Measurements from ENCODE around the gene KLHL25. TPM values are rescaled to one million over a fixed set of nuclear protein-coding genes. Genes with fewer than 3 reads are reported as not detected.

Gene KLHL25
- total and polyA plus RNA-seq, 7 donors = 3.0 to 9.0 (median 5.7) TPM

DNA sequence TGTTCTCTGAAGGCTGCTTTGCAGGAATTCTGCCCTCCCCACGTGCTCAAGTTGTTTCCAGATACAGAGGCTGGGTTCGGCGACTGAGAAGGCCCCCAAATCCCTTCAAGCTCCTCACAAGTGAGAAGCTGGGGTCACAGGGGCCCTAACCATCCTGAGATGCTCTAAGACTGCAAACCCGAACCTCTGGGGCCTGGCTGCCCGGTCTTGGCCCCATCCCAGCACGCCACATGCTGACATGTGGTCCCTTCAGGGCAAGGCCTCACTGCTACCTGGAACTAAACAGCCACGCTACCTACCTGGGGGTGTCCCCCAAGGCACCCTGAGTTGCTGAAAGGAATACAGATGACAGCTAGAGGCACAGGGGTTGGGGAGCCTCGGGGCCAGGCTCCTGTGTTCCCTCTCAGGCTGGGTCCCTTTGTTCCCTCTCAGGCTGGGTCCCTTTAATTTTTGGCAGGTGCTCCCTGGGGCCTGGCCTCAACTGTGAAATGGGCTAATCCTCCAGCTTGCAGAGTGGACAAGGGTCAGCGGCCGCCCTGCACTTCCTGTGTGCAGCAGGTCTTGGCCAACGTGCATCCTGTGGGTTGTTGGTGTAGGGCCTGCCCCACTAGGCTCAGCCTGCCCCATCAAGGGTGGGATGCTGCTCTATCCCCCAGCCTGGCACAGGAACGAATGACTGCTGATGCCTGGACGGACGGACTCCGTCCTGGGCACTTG, 32.5 kb downstream of the KLHL25 start:
- H3K36me3 ChIP-seq = peaks cover 0 to 11% (median 0%) of the 10 kb centered on the region in 4 donors
- WGBS, 2 donors = 87 to 90% methylated on average over 15 of the region's 15 CpGs

DNA sequence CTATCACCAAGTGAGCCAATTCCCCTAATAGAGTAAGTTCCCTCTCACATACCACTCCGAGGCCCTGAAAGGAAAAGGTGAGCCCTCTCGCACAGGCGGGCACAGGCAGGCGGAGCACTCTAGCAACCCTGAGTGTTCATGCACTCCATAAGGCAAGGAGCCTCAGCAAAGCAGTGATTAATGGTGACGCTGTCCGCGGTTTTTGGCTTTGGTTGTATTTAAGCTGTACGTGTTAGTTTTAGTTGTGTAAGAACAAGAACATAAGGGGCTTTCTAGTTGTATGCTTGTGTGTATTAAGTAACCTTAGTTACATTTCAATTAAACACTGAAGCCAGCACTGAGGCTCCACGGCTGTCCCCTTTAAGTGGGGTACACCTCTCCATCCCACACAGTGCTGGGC, 33.1 kb downstream of the KLHL25 start:
- Histone ChIP-seq H3K4me3 (no peak overlapping the region), H3K27me3 (no peaks in the 10 kb centered on the region), H3K36me3 (peaks cover 0 to 11% (median 0%) of the 10 kb centered on the region in 4 donors), H3K9me3 (no peaks in the 10 kb centered on the region), H3K27ac (peak overlapping the region in 1 of 4 donors; percentile 74), H3K4me1 (peaks cover 0 to 10% (median 5%) of the 10 kb centered on the region in 4 donors)
- 89 to 96% methylated on average over 9 of the region's 9 CpGs for WGBS, 2 donors
- DNase-seq = no peak
- TF ChIP-seq, protein P1, sequence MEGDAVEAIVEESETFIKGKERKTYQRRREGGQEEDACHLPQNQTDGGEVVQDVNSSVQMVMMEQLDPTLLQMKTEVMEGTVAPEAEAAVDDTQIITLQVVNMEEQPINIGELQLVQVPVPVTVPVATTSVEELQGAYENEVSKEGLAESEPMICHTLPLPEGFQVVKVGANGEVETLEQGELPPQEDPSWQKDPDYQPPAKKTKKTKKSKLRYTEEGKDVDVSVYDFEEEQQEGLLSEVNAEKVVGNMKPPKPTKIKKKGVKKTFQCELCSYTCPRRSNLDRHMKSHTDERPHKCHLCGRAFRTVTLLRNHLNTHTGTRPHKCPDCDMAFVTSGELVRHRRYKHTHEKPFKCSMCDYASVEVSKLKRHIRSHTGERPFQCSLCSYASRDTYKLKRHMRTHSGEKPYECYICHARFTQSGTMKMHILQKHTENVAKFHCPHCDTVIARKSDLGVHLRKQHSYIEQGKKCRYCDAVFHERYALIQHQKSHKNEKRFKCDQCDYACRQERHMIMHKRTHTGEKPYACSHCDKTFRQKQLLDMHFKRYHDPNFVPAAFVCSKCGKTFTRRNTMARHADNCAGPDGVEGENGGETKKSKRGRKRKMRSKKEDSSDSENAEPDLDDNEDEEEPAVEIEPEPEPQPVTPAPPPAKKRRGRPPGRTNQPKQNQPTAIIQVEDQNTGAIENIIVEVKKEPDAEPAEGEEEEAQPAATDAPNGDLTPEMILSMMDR (IDR thresholded peaks at IDR 0.05) = no peak
- no peak for TF ChIP-seq POLR2A (IDR thresholded peaks at IDR 0.05)
- TF ChIP-seq POLR2AphosphoS5 (IDR thresholded peaks at IDR 0.05) = no peak
- TF ChIP-seq EP300 (IDR thresholded peaks at IDR 0.05) = no peak
- intact Hi-C loops (cut with DNase I) = no loop called here

More for the DNA sequence above, 32.5 kb downstream of the KLHL25 start:
- Histone ChIP-seq H3K27me3 (no peaks in the 10 kb centered on the region), H3K4me3 (no peak overlapping the region), H3K4me1 (peaks cover 0 to 10% (median 5%) of the 10 kb centered on the region in 4 donors), H3K27ac (peak overlapping the region in 1 of 4 donors; percentile 74), H3K9me3 (no peaks in the 10 kb centered on the region)
- TF ChIP-seq POLR2A (IDR thresholded peaks at IDR 0.05) (no peak), POLR2AphosphoS5 (IDR thresholded peaks at IDR 0.05) (no peak), EP300 (IDR thresholded peaks at IDR 0.05) (no peak)
- TF ChIP-seq, protein P1 (IDR thresholded peaks at IDR 0.05) = no peak
- intact Hi-C loops (cut with DNase I) = no loop called here
- no peak for DNase-seq

DNA sequence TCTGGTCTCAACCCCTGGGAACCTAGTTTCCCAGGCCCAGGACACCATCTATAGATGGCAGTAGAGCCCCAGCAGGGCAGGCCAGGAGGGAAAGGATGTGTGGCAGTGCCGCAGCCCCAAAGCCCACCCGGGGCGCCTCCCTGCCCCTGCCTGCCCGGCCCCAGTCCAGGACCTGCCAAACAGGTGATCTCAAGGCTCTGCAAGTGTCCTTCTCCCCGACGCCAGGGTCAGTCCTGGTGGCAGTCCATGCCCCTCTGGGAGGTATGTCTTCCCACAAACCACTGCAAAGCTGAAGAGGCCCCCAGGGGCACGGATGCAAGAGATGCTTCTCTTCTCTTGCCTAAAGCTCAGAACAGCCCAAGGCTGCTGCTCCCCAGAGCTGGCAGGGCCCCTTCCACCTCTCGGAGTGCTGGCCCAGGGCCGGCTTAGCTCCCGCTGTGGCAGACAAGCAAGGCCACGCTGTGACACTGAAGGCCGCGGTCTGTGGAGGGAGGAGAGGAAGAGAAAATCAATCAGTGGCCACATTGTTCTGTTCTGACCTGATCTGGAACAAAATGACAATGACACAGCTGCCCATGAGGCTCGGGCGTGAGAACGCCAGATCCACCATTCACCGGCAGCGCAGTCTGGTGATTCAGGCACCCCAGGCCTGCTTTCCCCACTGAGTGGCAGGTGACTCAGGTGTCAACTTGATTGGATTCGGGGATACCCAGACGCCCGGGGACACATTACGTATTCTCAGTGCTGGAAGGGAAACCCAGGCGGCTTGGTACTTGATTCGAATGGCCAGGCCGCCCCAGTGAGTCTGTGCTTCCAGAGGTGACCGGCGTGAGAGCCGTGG, 34.0 kb downstream of the KLHL25 start:
- no peaks in the 10 kb centered on the region for H3K27me3 ChIP-seq
- no peaks in the 10 kb centered on the region for H3K9me3 ChIP-seq
- peaks cover 0 to 11% (median 0%) of the 10 kb centered on the region in 4 donors for H3K36me3 ChIP-seq
- intact Hi-C loops (cut with DNase I) = no loop called here
- H3K27ac ChIP-seq = peak overlapping the region in 1 of 4 donors; percentile 74
- TF ChIP-seq POLR2AphosphoS5 (IDR thresholded peaks at IDR 0.05) (no peak), EP300 (IDR thresholded peaks at IDR 0.05) (no peak), POLR2A (IDR thresholded peaks at IDR 0.05) (no peak)
- TF ChIP-seq, protein P1 (IDR thresholded peaks at IDR 0.05) = no peak
- no peak overlapping the region for H3K4me3 ChIP-seq
- 94 to 95% methylated on average over 28 of the region's 28 CpGs for WGBS, 2 donors
- H3K4me1 ChIP-seq = peaks cover 0 to 10% (median 6%) of the 10 kb centered on the region in 4 donors
- no peak for DNase-seq

DNA sequence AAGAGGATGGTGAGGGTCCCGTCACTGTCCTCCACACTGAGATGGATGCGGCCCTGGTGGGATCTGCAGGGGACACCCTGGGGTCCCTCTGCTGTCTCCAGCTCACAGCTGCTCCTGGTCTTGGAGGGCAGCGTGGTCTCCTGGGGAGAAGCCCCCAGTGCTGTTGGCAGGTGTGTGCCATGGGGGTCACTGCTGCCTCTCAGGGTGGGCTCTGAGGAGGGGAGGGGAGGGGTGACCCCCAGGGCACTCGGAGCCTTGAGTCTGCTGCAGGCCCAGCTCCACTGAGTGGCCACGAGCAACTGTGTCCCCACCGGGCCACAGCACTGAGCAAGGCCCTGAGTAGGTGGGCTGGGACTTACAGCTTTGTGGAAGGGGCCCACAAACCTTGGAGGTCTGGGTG, 34.7 kb downstream of the KLHL25 start:
- Histone ChIP-seq H3K4me1 (peaks cover 0 to 16% (median 12%) of the 10 kb centered on the region in 4 donors), H3K27me3 (no peaks in the 10 kb centered on the region), H3K4me3 (no peak overlapping the region), H3K9me3 (no peaks in the 10 kb centered on the region), H3K36me3 (peaks cover 0 to 11% (median 0%) of the 10 kb centered on the region in 4 donors), H3K27ac (no peak overlapping the region)
- intact Hi-C loops (cut with DNase I) = no loop called here
- DNase-seq = peak; percentile 57
- WGBS, 2 donors = 96 to 98% methylated on average over 6 of the region's 6 CpGs
- no peak for TF ChIP-seq EP300 (IDR thresholded peaks at IDR 0.05)
- TF ChIP-seq POLR2AphosphoS5 (IDR thresholded peaks at IDR 0.05) = no peak
- TF ChIP-seq POLR2A (IDR thresholded peaks at IDR 0.05) = no peak
- TF ChIP-seq, protein P1 (IDR thresholded peaks at IDR 0.05) = no peak

Measured in sigmoid colon (tissue), 7 donors.